Thoracic aorta (tissue), 2 donors: ENCODE data around the gene SOX8. TPM values are rescaled to one million over a fixed set of nuclear protein-coding genes. Genes with fewer than 3 reads are reported as not detected.

Source experiments
- ATAC-seq: fragments of 150-250 bp; one replicate; pipeline ENCODE4 v1.8.0; 2017; ENCODE audit warnings: low read depth; ENCODE audit not compliant: insufficient number of reproducible peaks, low FRiP score
- DNase-seq: peaks from one replicate; pipeline ENCODE4 v3.0.0-alpha.2; 2020; ENCODE audit warnings: low spot score
- H3K27ac ChIP-seq, 2 donors: fragments of 200-600 bp; sonication (generic); 1 replicate in 1 of 2; 2 replicates in 1 of 2; pipeline ENCODE4 v1.5.1; 2016; ENCODE audit warnings: mild to moderate bottlenecking in 2 of 2, moderate library complexity in 2 of 2
- H3K27me3 ChIP-seq: fragments of 200-600 bp; sonication (generic); replicated peaks from 2 replicates; pipeline ENCODE4 v1.6.0; 2016; ENCODE audit warnings: mild to moderate bottlenecking; ENCODE audit not compliant: insufficient read depth
- H3K36me3 ChIP-seq: fragments of 200-600 bp; sonication (generic); one replicate; pipeline ENCODE4 v1.5.1; 2016
- H3K4me1 ChIP-seq, 2 donors: fragments of 200-600 bp; sonication (generic); 1 replicate in 1 of 2; 2 replicates in 1 of 2; pipeline versions ENCODE4 v1.5.1 to v1.6.0; 2016; ENCODE audit warnings: low read depth in 2 of 2, mild to moderate bottlenecking in 1 of 2; ENCODE audit not compliant: control insufficient read depth in 1 of 2
- H3K4me3 ChIP-seq: fragments of 200-600 bp; sonication (generic); 2 replicates; pipeline ENCODE4 v1.5.1; 2016; ENCODE audit warnings: mild to moderate bottlenecking
- H3K9me3 ChIP-seq: fragments of 200-600 bp; sonication (generic); 2 replicates; pipeline ENCODE4 v1.5.1; 2016
- total RNA-seq, 2 donors: library from RNA; depleted of rRNA; stranded (reverse); fragments of >200 nt; gene quantifications; one replicate each; pipeline versions ENCODE4 v1.1.0 to v1.2.3, GENCODE V29; 2016
- TF ChIP-seq, protein P1 (sequence below): fragments of 200-600 bp; sonication (generic); IDR thresholded peaks from one replicate; pipeline ENCODE4 v1.5.1; 2019; ENCODE audit warnings: antibody characterized with exemption

SOX8 gene
- total RNA-seq, 2 donors from 2014 or later: 5.7 to 10.1 TPM

DNA sequence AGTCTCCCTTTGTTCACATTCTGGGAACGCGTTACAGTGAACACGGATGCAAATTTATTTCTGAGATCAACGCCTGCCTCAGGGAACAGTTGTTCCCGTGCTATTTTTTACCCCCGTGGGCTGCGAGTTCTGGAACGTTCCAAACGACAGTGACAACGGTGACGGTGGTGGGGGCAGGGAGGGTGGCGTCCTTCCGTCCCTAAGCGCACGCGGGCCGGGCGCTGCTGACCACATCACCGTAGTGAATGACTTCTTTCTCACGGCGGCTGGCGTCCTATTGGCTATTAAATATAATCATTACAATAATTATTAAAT lies 45.9 kb downstream of the SOX8 start:
- TF ChIP-seq, protein P1, sequence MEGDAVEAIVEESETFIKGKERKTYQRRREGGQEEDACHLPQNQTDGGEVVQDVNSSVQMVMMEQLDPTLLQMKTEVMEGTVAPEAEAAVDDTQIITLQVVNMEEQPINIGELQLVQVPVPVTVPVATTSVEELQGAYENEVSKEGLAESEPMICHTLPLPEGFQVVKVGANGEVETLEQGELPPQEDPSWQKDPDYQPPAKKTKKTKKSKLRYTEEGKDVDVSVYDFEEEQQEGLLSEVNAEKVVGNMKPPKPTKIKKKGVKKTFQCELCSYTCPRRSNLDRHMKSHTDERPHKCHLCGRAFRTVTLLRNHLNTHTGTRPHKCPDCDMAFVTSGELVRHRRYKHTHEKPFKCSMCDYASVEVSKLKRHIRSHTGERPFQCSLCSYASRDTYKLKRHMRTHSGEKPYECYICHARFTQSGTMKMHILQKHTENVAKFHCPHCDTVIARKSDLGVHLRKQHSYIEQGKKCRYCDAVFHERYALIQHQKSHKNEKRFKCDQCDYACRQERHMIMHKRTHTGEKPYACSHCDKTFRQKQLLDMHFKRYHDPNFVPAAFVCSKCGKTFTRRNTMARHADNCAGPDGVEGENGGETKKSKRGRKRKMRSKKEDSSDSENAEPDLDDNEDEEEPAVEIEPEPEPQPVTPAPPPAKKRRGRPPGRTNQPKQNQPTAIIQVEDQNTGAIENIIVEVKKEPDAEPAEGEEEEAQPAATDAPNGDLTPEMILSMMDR: no peak
- no peaks in the 10 kb centered on the region for H3K9me3 ChIP-seq
- ATAC-seq (no peak), DNase-seq (no peak)
- H3K36me3 ChIP-seq: no peaks in the 10 kb centered on the region
- H3K27me3 ChIP-seq: no peaks in the 10 kb centered on the region
- H3K4me3 ChIP-seq: no peak overlapping the region
- H3K4me1 ChIP-seq: no peaks in the 10 kb centered on the region
- no peak overlapping the region for H3K27ac ChIP-seq

DNA sequence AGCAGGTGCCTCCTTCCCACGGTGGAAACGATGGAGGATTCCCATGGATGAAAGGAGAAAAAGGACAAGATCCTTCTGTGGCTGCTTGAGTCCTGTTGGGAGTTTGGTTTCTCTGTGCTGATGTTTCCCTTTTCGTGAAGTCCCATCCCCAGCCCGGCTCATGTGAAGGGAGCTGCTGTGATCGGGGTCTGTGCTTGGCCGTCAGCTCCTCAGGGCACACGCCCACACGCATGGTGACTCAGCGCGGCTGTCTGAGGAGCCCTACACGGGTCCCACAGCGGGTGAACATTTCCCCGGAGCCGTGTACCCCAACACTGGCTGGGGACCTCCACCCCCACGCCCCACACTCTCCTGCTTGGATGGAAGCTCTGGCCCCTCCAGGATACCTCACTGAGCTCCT lies 46.5 kb downstream of the SOX8 start:
- H3K27me3 ChIP-seq: no peaks in the 10 kb centered on the region
- DNase-seq: no peak
- no peak for ATAC-seq

DNA sequence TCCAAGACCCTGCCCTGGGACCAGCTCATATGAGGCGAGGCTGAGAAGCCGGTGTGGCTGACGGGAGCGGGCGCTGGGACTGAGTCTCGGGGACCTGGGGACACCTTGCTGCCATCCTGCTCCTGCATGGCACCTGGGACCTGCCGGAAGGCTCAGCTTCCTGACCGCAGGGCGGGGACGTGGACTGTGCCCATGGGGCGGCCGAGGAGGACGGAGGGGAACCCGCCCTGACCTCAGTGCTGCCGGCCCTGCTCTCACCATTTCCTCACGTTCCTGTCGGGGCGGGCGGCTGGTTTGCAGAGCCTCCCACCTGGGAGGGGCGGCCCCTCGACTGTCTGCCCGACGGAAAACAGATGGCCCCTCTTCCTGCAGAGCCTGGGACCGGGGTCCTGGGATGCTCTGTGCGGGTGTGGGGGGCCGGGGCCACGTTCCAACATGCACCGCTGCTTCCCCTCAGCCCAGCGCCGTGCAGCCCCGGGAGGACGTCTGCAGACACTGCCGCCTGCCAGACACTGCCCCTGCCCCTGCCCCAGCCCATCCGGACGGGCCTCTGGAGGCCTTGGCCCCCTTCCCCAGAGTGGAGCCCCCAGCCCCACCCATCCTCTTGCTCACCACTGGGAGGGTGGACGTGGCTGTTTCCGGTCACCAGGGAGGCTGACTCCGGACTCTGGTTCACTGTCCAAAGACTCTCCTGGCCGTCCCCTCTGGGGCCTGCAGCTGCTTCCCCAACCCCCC lies 47.1 kb downstream of the SOX8 start:
- no peaks in the 10 kb centered on the region for H3K9me3 ChIP-seq
- no peak overlapping the region for H3K4me3 ChIP-seq
- no peaks in the 10 kb centered on the region for H3K36me3 ChIP-seq
- H3K4me1 ChIP-seq: no peaks in the 10 kb centered on the region
- no peak overlapping the region for H3K27ac ChIP-seq
- no peak for ATAC-seq
- no peaks in the 10 kb centered on the region for H3K27me3 ChIP-seq
- TF ChIP-seq, protein P1: no peak
- DNase-seq: no peak

More for the DNA sequence above, 46.5 kb downstream of the SOX8 start:
- Histone ChIP-seq H3K36me3 (no peaks in the 10 kb centered on the region), H3K4me3 (no peak overlapping the region), H3K9me3 (no peaks in the 10 kb centered on the region), H3K4me1 (no peaks in the 10 kb centered on the region), H3K27ac (no peak overlapping the region)
- TF ChIP-seq, protein P1: no peak

DNA sequence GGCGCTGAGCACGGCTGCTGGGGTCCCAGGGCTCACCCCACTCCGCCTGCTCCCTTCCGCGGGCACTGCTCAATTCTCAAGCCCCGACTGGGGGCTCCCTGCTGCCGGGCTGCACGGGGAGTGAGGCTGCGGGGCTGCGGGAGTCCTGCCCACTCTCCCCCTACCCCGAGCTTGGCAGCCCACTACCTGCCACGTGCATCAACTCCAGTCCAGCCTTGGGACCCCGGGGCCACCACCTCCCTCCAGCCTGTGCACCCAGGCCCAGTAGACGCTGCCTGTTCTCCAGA lies 47.6 kb downstream of the SOX8 start:
- Histone ChIP-seq H3K27me3 (no peaks in the 10 kb centered on the region), H3K9me3 (no peaks in the 10 kb centered on the region), H3K27ac (no peak overlapping the region), H3K4me1 (no peaks in the 10 kb centered on the region), H3K36me3 (no peaks in the 10 kb centered on the region), H3K4me3 (no peak overlapping the region)
- TF ChIP-seq, protein P1: no peak
- no peak for ATAC-seq
- DNase-seq: no peak

DNA sequence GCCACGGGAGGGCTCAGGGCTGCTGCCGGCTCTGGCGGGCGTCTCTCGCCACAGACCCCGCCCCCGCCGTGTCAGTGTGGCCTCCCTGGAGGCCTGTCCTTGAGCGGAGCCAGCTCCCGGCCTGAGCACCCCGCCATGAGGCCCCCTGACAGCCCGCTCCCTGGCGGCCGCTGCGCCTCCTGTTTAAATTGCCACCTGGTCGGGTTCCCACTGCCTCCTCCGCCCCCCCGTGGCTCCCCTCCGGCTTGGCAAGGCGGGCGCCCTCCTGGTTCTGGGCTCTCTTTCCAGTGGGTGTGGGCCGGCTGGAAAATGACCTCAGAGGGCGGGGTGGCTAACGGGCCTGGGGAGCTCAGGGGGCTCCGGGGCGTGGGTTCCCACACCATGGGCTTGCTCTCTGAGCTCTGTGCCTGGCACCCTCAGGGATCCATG lies 48.9 kb downstream of the SOX8 start:
- no peak for DNase-seq
- Histone ChIP-seq H3K4me1 (no peaks in the 10 kb centered on the region), H3K27me3 (no peaks in the 10 kb centered on the region), H3K27ac (no peak overlapping the region), H3K36me3 (no peaks in the 10 kb centered on the region), H3K4me3 (no peak overlapping the region), H3K9me3 (no peaks in the 10 kb centered on the region)
- TF ChIP-seq, protein P1: no peak
- no peak for ATAC-seq
